HG03039 (cell line): ENCODE results near the gene PCDHGB6.
"Not testable (repeated sequence)": the region's sequence is repeated elsewhere in the genome, so short reads cannot be mapped to it uniquely, and the experiment has no call there.

Source experiments
- ATAC-seq: cut with Tn5 transposase; IDR thresholded peaks from one replicate; pipeline ENCODE4 v1.9.1; 2021; ENCODE audit warnings: mild to moderate bottlenecking, moderate library complexity; ENCODE audit not compliant: unreplicated experiment

PCDHGB6 gene

GRCh38 chr5:141388661-141389060, 19.2 kb upstream of the PCDHGB6 start:
- ATAC-seq, result no peak

- no peak for ATAC-seq
Measured at GRCh38 chr5:141389153-141390042, 18.4 kb upstream of the PCDHGB6 start.

GRCh38 chr5:141392429-141393198, 15.2 kb upstream of the PCDHGB6 start, which contains the start of gene PCDHGA8:
PCDHGA8 (plus strand) TSS chr5:141392633; CDS start chr5:141392814, 181 bp downstream.
- ATAC-seq, result no peak

- no peak for ATAC-seq
Measured at GRCh38 chr5:141393267-141393666, 14.6 kb upstream of the PCDHGB6 start.

- not testable (repeated sequence) for ATAC-seq
Measured at GRCh38 chr5:141394401-141395187, 13.2 kb upstream of the PCDHGB6 start.

GRCh38 chr5:141397756-141398551, 9.9 kb upstream of the PCDHGB6 start, which contains the start of gene PCDHGB5:
PCDHGB5 (plus strand) TSS chr5:141397947; CDS start chr5:141398128, 181 bp downstream.
- peak; percentile 87 for ATAC-seq

- no peak for ATAC-seq
Measured at GRCh38 chr5:141398608-141399007, 9.2 kb upstream of the PCDHGB6 start.

GRCh38 chr5:141399555-141400258, 8.1 kb upstream of the PCDHGB6 start:
- no peak for ATAC-seq

GRCh38 chr5:141402553-141403243, 5.1 kb upstream of the PCDHGB6 start, which contains the start of gene PCDHGA9:
PCDHGA9 (plus strand) TSS chr5:141402778; CDS start chr5:141402953, 175 bp downstream.
- no peak for ATAC-seq

GRCh38 chr5:141403387-141403786, 4.4 kb upstream of the PCDHGB6 start:
- ATAC-seq, result no peak

GRCh38 chr5:141409598-141410306, 1.9 kb downstream of the PCDHGB6 start:
- ATAC-seq, result no peak

- ATAC-seq, result no peak
Measured at GRCh38 chr5:141411575-141411974, 3.8 kb downstream of the PCDHGB6 start.

GRCh38 chr5:141412854-141413539, 5.2 kb downstream of the PCDHGB6 start, which contains the start of gene PCDHGA10:
PCDHGA10 (plus strand) TSS chr5:141412987; CDS start chr5:141413176, 189 bp downstream.
- ATAC-seq, result peak; percentile 63

GRCh38 chr5:141413540-141414069, 5.8 kb downstream of the PCDHGB6 start:
- no peak for ATAC-seq

- not testable (repeated sequence) for ATAC-seq
Measured at GRCh38 chr5:141414548-141415274, 6.9 kb downstream of the PCDHGB6 start.

GRCh38 chr5:141415275-141415618, 7.4 kb downstream of the PCDHGB6 start:
- ATAC-seq, result not testable (repeated sequence)
